ENCODE measurements around the gene PGAM5.

GRCh38 chr12:132723015-132723763 is 12.5 kb downstream of the PGAM5 start:
- no peak for TF ChIP-seq CTCF (IDR thresholded peaks at IDR 0.05; ENCODE audit: low read length)
- TF ChIP-seq EZH2 (optimal IDR thresholded peaks at IDR 0.05; ENCODE audit: low read depth, low read length), result no peak
- TF ChIP-seq EZH2phosphoT487 (IDR thresholded peaks at IDR 0.05; ENCODE audit: low read length), result no peak

Data from MM.1S (cell line).